Liver (tissue), 9 donors: ENCODE measurements around the gene ZBTB7B. TPM values are rescaled to one million over a fixed set of nuclear protein-coding genes. Genes with fewer than 3 reads are reported as not detected.

Experiments
- DNase-seq: peaks from one replicate; pipeline ENCODE4 v3.0.0-alpha.2; 2017; ENCODE audit warnings: low spot score
- H3K27ac ChIP-seq, 2 donors: one replicate each; pipeline ENCODE4 v1.7.0; 2013; ENCODE audit warnings: inconsistent platforms in 2 of 2, low read length in 2 of 2, control low read depth in 1 of 2, low read depth in 1 of 2, mild to moderate bottlenecking in 1 of 2
- H3K27me3 ChIP-seq, 4 donors: one replicate each; pipeline versions ENCODE4 v1.6.1 to v1.7.0; 2013; ENCODE audit warnings: low read length in 3 of 4, inconsistent platforms in 1 of 4, mild to moderate bottlenecking in 1 of 4, moderate library complexity in 1 of 4; ENCODE audit not compliant: control insufficient read depth in 4 of 4, insufficient read depth in 4 of 4
- H3K36me3 ChIP-seq, 4 donors: one replicate each; pipeline versions ENCODE4 v1.6.1 to v1.7.0; 2013; ENCODE audit warnings: low read length in 3 of 4, mild to moderate bottlenecking in 3 of 4, low read depth in 1 of 4, moderate library complexity in 1 of 4; ENCODE audit not compliant: control insufficient read depth in 4 of 4, insufficient read depth in 3 of 4
- H3K4me1 ChIP-seq, 4 donors: one replicate each; pipeline versions ENCODE4 v1.6.1 to v1.7.0; 2013; ENCODE audit warnings: low read length in 3 of 4, mild to moderate bottlenecking in 3 of 4, moderate library complexity in 1 of 4; ENCODE audit not compliant: control insufficient read depth in 4 of 4, insufficient read depth in 4 of 4
- H3K4me3 ChIP-seq, 3 donors: one replicate each; pipeline versions ENCODE4 v1.6.1 to v1.7.0; 2013; ENCODE audit warnings: low read length in 3 of 3, control low read depth in 1 of 3, low read depth in 1 of 3, mild to moderate bottlenecking in 1 of 3
- H3K9ac ChIP-seq, 2 donors: one replicate each; pipeline ENCODE4 v1.7.0; 2013; ENCODE audit warnings: low read length in 2 of 2, mild to moderate bottlenecking in 2 of 2, moderate library complexity in 2 of 2, control low read depth in 1 of 2, low read depth in 1 of 2
- H3K9me3 ChIP-seq, 4 donors: one replicate each; pipeline versions ENCODE4 v1.6.1 to v1.7.0; 2013; ENCODE audit warnings: low read length in 3 of 4; ENCODE audit not compliant: control insufficient read depth in 4 of 4
- ATF3 ChIP-seq: IDR thresholded peaks from 2 replicates; pipeline ENCODE4 v1.6.1; 2016; ENCODE audit warnings: antibody characterized with exemption
- CTCF ChIP-seq: fragments of 150-350 bp; IDR thresholded peaks from 2 replicates; pipeline ENCODE4 v1.5.1; 2017; ENCODE audit warnings: improper control_type of control experiment, low read depth, low read length; ENCODE audit not compliant: missing input control
- EGR1 ChIP-seq, 2 donors: IDR thresholded peaks; 2 replicates each; pipeline ENCODE4 v1.6.1; 2016 to 2018; ENCODE audit warnings: antibody characterized with exemption in 2 of 2, low read depth in 2 of 2
- FOXA1 ChIP-seq: IDR thresholded peaks from 2 replicates; pipeline ENCODE4 v1.6.1; 2016; ENCODE audit warnings: antibody characterized with exemption
- FOXA2 ChIP-seq: IDR thresholded peaks from 2 replicates; pipeline ENCODE4 v1.6.1; 2016; ENCODE audit warnings: antibody characterized with exemption
- GABPA ChIP-seq, 2 donors: IDR thresholded peaks in 1 of 2; conservative IDR thresholded peaks in 1 of 2; 2 replicates each; pipeline ENCODE4 v1.6.1; 2016; ENCODE audit warnings: antibody characterized with exemption in 2 of 2, mild to moderate bottlenecking in 1 of 2, moderate library complexity in 1 of 2
- HNF4A ChIP-seq, 2 donors: conservative IDR thresholded peaks; 2 replicates each; pipeline ENCODE4 v1.6.1; 2016; ENCODE audit warnings: antibody characterized with exemption in 2 of 2, mild to moderate bottlenecking in 2 of 2
- HNF4G ChIP-seq: IDR thresholded peaks from 2 replicates; pipeline ENCODE4 v1.6.1; 2016; ENCODE audit warnings: antibody characterized with exemption
- MAX ChIP-seq: IDR thresholded peaks from 2 replicates; pipeline ENCODE4 v1.6.1; 2016; ENCODE audit warnings: antibody characterized with exemption
- NR2F2 ChIP-seq: IDR thresholded peaks from 2 replicates; pipeline ENCODE4 v1.6.1; 2016; ENCODE audit warnings: antibody characterized with exemption
- RAD21 ChIP-seq, 2 donors: IDR thresholded peaks; 2 replicates each; pipeline ENCODE4 v1.6.1; 2016; ENCODE audit warnings: antibody characterized with exemption in 2 of 2, mild to moderate bottlenecking in 2 of 2
- RXRA ChIP-seq, 2 donors: IDR thresholded peaks; 2 replicates each; pipeline ENCODE4 v1.6.1; 2017 to 2018; ENCODE audit warnings: antibody characterized with exemption in 2 of 2, mild to moderate bottlenecking in 1 of 2
- SP1 ChIP-seq: IDR thresholded peaks from 2 replicates; pipeline ENCODE4 v1.6.1; 2018; ENCODE audit warnings: antibody characterized with exemption, mild to moderate bottlenecking
- ZBTB33 ChIP-seq: IDR thresholded peaks from 2 replicates; pipeline ENCODE4 v1.6.1; 2016; ENCODE audit warnings: antibody characterized with exemption
- WGBS: extraction: QIAGEN DNeasy Blood & Tissue Kit; methylation state at CpG from one replicate; pipeline ENCODE4 v1.1.7; 2013; 5-methylcytosine and 5-hydroxymethylcytosine counted together
- polyA plus RNA-seq, 2 donors: library from polyadenylated mRNA; stranded (reverse) in 1 of 2; unstranded in 1 of 2; fragments of 200-250 nt in 1 of 2; fragments of >200 nt in 1 of 2; fragmentation: Nextera tagmentation in 1 of 2; extraction: Ambion mirVana in 1 of 2; gene quantifications; one replicate each; pipeline versions ENCODE4 v1.2.1 to v1.2.3, GENCODE V29; 2013 to 2015
- total RNA-seq, 2 donors: library from RNA; depleted of rRNA; stranded (reverse); fragments of >200 nt; gene quantifications; one replicate each; pipeline ENCODE4 v1.2.3, GENCODE V29; 2014
- donor health status: healthy.
- donor health status: healthy.
- donor health status: healthy.
- donor health status: healthy.
- donor health status: healthy.

ZBTB7B gene
- total and polyA plus RNA-seq, 4 donors: 7.0 to 50.2 (median 21.1) TPM

GRCh38 chr1:155057788-155058211, 55.2 kb downstream of the ZBTB7B start:
- H3K36me3 ChIP-seq: peaks cover 0 to 16% (median 11%) of the 10 kb centered on the region in 4 donors
- no peak overlapping the region for H3K4me3 ChIP-seq
- peaks cover 0 to 17% (median 12%) of the 10 kb centered on the region in 4 donors for H3K4me1 ChIP-seq
- 96% methylated on average over 13 of the region's 13 CpGs for WGBS
- TF ChIP-seq SP1 (no peak), HNF4A (conservative IDR thresholded peaks at IDR 0.05) (no peak), ZBTB33 (no peak)
- no peak for DNase-seq
- no peak overlapping the region for H3K9ac ChIP-seq
- H3K27me3 ChIP-seq: no peaks in the 10 kb centered on the region
- H3K9me3 ChIP-seq: no peaks in the 10 kb centered on the region
- no peak overlapping the region for H3K27ac ChIP-seq

GRCh38 chr1:155060736-155061135, 58.1 kb downstream of the ZBTB7B start:
- H3K4me1 ChIP-seq: peaks cover 7 to 36% (median 30%) of the 10 kb centered on the region in 4 donors
- peaks cover 0 to 16% (median 11%) of the 10 kb centered on the region in 4 donors for H3K36me3 ChIP-seq
- WGBS: 94% methylated on average over 8 of the region's 8 CpGs
- no peak overlapping the region for H3K9ac ChIP-seq
- H3K4me3 ChIP-seq: no peak overlapping the region
- no peaks in the 10 kb centered on the region for H3K9me3 ChIP-seq
- DNase-seq: no peak
- no peak overlapping the region for H3K27ac ChIP-seq
- no peaks in the 10 kb centered on the region for H3K27me3 ChIP-seq
- TF ChIP-seq RAD21 (IDR thresholded peaks at IDR 0.05) (no peak), ATF3 (no peak), RXRA (IDR thresholded peaks at IDR 0.05) (no peak), ZBTB33 (no peak), GABPA (IDR thresholded peaks at IDR 0.05 in 1 of 2, conservative IDR thresholded peaks at IDR 0.05 in 1 of 2) (no peak), NR2F2 (no peak), CTCF (no peak), EGR1 (IDR thresholded peaks at IDR 0.05; ENCODE audit: low read depth in 2 of 2) (no peak), FOXA2 (no peak), HNF4G (no peak), MAX (no peak), FOXA1 (no peak)
